Measurements from ENCODE around the gene GCN1.

GCN1 gene

GRCh38 chr12:120221576-120221900 lies 27.0 kb upstream of the GCN1 start:
- Histone ChIP-seq H3K4me3 (replicated peaks; ENCODE audit: insufficient read depth, low read length) (no peak overlapping the region), H3K27me3 (ENCODE audit: insufficient read depth, poor library complexity, severe bottlenecking) (peaks cover 27% of the 10 kb centered on the region), H3K27ac (replicated peaks) (no peak overlapping the region)
- TF ChIP-seq POLR2AphosphoS5 (IDR thresholded peaks at IDR 0.05; ENCODE audit: low read depth) (no peak), CTCF (IDR thresholded peaks at IDR 0.05; ENCODE audit: insufficient read depth, low read length) (no peak), REST (IDR thresholded peaks at IDR 0.05; ENCODE audit: insufficient replicate concordance, low read depth) (no peak), SPI1 (IDR thresholded peaks at IDR 0.05; ENCODE audit: borderline replicate concordance, low read depth) (no peak), GABPA (IDR thresholded peaks at IDR 0.05; ENCODE audit: low read depth) (no peak)
- no peak for DNase-seq (ENCODE audit: low read depth in 1 of 2, low spot score in 1 of 2)

GRCh38 chr12:120220838-120221575 lies 26.5 kb upstream of the GCN1 start:
- no peak overlapping the region for H3K4me3 ChIP-seq (replicated peaks; ENCODE audit: insufficient read depth, low read length)
- H3K27me3 ChIP-seq (ENCODE audit: insufficient read depth, poor library complexity, severe bottlenecking), result peaks cover 32% of the 10 kb centered on the region
- no peak for DNase-seq (ENCODE audit: low read depth in 1 of 2, low spot score in 1 of 2)
- no peak for TF ChIP-seq SPI1 (IDR thresholded peaks at IDR 0.05; ENCODE audit: borderline replicate concordance, low read depth)
- no peak overlapping the region for H3K27ac ChIP-seq (replicated peaks)

GRCh38 chr12:120218680-120219606 lies 24.4 kb upstream of the GCN1 start:
- TF ChIP-seq GABPA (IDR thresholded peaks at IDR 0.05; ENCODE audit: low read depth) (no peak), SPI1 (IDR thresholded peaks at IDR 0.05; ENCODE audit: borderline replicate concordance, low read depth) (no peak), POLR2AphosphoS5 (IDR thresholded peaks at IDR 0.05; ENCODE audit: low read depth) (no peak), REST (IDR thresholded peaks at IDR 0.05; ENCODE audit: insufficient replicate concordance, low read depth) (no peak), CTCF (IDR thresholded peaks at IDR 0.05; ENCODE audit: insufficient read depth, low read length) (no peak)
- DNase-seq (ENCODE audit: low read depth in 1 of 2, low spot score in 1 of 2), result no peak
- Histone ChIP-seq H3K4me3 (replicated peaks; ENCODE audit: insufficient read depth, low read length) (no peak overlapping the region), H3K27me3 (ENCODE audit: insufficient read depth, poor library complexity, severe bottlenecking) (peaks cover 43% of the 10 kb centered on the region), H3K27ac (replicated peaks) (no peak overlapping the region)

Data from HL-60 (cell line).